ENCODE measurements around the gene NHEJ1.

Gene NHEJ1

DNA sequence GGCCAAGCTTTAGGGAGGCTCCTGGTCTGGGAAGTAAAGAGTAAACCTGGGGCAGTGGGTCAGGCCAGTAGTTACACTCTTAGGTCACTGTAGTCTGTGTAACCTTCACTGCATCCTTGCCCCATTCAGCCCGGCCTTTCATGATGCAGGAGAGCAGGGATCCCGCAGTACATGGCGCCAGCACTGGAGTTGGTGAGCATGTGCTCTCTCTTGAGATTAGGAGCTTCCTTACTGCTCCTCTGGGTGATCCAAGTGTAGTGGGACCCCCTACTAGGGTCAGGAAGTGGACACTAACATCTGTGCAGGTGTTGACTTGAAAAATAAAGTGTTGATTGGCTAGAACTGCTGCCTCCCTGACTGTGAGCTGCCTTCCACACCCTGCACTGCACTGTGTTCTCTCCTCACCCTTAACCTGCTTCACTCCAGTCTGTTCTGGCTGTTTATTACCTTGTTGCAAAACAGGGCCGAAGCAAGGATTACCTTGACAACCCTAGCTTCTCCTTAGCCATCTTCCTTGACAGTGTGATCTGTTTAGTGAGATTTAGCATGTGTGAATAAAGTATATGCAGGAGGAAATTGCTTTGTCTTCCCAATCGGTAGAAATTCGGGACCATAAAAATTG is 22.6 kb upstream of the NHEJ1 start:
- in situ Hi-C loops (cut with HindIII; ENCODE audit: low sequenced_read_pairs) = no loop called here

DNA sequence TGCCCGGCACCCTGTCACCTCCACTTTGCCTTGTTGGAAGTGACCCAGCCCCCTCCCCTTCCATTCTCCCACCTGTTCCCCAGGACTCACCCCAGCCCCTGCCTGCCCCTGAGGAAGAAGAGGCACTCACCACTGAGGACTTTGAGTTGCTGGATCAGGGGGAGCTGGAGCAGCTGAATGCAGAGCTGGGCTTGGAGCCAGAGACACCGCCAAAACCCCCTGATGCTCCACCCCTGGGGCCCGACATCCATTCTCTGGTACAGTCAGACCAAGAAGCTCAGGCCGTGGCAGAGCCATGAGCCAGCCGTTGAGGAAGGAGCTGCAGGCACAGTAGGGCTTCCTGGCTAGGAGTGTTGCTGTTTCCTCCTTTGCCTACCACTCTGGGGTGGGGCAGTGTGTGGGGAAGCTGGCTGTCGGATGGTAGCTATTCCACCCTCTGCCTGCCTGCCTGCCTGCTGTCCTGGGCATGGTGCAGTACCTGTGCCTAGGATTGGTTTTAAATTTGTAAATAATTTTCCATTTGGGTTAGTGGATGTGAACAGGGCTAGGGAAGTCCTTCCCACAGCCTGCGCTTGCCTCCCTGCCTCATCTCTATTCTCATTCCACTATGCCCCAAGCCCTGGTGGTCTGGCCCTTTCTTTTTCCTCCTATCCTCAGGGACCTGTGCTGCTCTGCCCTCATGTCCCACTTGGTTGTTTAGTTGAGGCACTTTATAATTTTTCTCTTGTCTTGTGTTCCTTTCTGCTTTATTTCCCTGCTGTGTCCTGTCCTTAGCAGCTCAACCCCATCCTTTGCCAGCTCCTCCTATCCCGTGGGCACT is 21.9 kb upstream of the NHEJ1 start:
- in situ Hi-C loops (cut with HindIII; ENCODE audit: low sequenced_read_pairs) = no loop called here

DNA sequence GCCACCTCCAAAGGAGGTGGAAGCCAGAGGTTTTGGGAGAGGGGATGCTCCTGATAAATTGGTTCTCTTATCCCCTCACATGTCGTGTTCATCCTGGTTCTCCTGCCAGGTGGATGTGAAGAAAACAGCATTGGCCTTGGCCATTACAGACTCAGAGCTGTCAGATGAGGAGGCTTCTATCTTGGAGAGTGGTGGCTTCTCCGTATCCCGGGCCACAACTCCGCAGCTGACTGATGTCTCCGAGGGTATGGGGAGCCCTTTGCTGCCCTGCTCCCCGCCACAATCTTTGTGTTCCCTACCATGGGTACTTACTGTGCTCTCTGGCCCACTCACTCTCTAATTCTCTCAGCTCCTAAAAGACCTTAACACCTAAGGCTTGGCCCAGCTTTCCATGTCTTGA is 20.9 kb upstream of the NHEJ1 start:
- in situ Hi-C loops (cut with HindIII; ENCODE audit: low sequenced_read_pairs) = no loop called here

DNA sequence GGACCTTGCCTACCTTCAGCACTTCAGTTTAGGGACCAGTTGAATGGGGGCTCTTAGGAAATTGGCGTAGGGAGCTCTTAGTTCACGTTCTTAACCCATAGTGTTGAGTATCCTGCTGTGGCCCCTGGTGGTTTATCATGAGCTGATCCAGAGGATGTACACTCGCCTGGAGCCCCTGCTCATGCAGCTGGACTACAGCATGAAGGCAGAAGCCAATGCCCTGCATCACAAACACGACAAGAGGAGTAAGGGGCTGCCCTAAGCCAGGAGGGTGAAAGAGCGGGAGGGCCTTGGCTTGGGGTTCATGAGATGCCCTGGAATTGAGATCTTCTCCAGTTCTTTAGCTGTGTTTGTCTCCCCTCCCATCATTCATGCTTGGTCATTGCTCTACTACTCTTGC is 20.3 kb upstream of the NHEJ1 start:
- in situ Hi-C loops (cut with HindIII; ENCODE audit: low sequenced_read_pairs) = no loop called here

DNA sequence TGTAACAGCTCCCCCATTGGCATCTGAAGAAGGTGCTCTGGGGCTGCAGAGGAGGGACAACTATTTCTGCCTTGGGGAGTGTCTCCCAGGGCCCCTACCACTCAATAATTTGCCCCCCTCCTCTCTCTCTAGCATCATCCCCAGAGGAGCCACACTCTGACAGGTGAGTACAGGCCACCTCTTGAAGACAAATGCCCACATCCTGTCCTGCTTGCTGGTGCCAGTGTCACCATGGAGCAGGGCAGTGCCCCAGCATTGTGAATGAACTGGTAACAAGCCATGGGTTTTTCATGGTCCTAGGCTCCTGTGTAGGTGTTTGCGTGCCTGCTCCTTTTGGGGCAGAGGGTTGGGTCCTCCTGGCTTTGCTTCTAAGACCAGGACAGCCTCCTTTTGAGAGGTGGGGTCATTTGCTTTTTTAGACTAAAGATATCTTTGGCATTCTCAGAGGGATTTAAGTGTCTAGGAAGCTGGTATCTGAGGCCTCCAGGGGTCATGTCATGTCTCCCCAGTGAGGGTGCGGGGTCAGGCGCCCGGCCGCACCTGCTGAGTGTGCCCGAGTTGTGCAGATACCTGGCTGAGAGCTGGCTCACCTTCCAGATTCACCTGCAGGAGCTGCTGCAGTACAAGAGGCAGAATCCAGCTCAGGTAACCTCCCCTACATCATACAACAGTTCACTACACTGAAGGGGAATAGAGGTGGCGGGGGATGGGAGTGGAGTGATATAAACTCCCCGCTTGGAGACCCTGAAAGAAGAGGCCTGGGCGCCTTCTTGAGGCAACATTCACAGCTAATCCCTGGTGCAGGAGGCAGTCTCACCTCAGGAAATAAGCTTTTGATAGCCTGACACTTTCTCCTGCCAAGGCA is 19.2 kb upstream of the NHEJ1 start:
- in situ Hi-C loops (cut with HindIII; ENCODE audit: low sequenced_read_pairs) = no loop called here

DNA sequence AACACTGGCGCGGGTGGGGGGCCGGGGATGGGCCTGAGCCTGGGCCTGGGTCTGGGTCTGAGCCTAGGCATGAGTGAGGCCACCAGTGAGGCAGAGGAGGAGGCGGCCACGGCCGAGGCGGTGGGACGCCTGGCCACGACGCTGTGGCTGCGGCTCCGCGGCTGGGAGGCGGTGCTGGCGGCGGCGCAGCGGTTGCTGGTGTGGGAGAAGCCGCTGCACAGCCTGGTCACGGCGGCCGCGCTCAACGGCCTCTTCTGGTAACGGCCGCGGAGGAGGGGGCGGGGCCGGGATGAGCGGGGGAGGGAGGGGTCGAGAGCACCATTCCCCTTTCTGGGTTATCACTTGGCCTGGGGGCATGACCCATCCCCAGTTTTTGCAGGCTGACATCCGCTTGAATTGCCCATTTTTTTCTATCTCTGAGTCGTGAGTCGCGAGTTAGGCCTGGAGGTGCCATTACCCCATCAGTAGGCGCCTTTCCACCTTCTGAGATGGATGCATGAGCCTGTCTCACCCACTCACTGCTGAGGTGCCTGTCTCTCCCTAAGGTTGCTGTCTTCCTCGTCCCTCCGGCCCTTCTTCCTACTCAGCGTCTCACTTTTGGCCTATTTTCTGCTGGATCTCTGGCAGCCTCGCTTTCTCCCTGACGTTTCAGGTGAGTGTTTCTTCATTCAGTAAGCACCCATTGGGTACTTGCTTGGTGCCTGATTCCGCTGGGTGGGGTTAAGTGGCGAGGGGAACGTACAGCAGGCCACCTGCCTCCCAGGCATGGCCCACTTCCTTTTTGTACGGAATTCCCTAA is 18.0 kb upstream of the NHEJ1 start:
- in situ Hi-C loops (cut with HindIII; ENCODE audit: low sequenced_read_pairs) = no loop called here

DNA sequence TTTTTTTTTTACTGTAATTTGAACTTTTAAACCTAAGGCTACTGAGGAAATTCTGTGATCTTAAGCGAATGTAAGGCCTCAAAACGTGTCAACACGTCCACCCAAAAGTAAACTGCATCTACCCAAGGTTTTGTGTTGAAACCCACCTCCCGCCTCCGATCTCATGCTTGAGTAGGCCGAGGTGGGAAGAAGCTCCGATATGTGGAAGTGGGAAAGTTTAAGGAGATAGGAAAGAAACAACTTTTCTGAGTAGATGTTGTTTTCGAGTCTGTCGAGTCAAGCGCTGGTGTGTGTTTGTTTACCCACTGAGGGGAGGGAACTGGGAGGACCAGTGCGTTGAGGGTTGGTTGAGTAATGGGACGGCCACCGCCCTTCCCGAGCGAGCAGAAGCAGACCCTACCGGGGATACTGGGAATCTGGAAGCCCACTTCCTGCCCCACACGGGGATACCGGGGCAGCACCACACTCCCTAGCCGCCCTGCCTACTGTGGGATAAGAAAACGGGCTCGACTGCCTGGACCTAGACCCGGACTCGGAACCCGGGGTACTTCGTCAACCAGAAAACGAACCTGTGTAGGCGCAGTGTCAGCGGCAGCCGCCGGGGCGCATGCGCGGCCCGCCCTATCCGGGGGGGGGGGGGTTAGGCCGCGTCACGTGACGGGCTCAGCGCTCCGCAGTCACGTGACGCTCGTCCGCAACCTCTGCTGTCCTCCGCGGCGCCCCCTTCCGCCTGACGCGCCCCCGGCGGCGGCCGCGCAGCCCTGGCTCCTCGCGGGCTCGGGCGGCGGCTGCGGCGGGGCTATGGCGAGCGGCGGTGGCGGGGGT is 17.1 kb upstream of the NHEJ1 start, which contains the start of gene RETREG2:
RETREG2 (plus strand) TSS at position 724 of the 825 bp plus-strand sequence; CDS start at position 802, 78 bp downstream.
- in situ Hi-C loops (cut with HindIII; ENCODE audit: low sequenced_read_pairs) = no loop called here

DNA sequence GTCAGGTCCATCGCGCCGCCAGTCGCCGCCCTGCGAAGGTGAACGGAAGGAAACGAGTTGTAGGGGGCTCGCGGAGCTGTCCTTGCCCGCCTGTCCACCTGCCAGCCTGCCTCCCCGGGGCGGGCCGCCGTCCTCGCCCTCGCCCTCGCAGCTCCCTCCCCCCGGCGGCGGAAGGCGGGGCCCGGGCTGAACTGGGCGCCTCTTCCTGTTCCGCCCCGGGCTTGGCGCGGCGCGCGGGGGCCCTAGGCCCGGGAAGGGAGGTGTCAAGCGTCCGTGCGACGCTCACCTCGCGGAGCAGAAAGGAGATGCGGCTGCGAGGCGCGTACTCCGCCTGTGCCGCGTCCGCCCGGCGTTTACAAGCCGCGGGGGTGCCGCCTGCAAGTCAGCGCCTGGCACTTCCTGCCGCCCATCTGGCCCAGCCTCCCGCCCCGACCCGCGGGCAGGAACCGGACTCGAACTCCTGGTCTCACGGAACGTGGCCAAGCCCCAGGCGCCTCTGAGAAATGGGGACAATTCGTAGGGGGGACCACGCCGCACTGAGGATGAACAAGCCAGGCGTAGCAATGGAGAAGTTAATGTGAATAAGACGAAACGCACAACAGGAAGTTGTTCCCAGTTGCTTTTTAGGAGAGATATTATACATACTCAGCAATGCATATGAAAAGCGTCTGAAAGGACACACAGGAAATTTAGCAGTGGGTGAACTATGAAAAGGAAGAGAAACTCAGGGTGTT is 16.4 kb upstream of the NHEJ1 start, which contains the start of gene CNPPD1:
CNPPD1 (minus strand) TSS at position 108 of the 734 bp plus-strand sequence; CDS start at position 11, 97 bp downstream.
- in situ Hi-C loops (cut with HindIII; ENCODE audit: low sequenced_read_pairs) = no loop called here

DNA sequence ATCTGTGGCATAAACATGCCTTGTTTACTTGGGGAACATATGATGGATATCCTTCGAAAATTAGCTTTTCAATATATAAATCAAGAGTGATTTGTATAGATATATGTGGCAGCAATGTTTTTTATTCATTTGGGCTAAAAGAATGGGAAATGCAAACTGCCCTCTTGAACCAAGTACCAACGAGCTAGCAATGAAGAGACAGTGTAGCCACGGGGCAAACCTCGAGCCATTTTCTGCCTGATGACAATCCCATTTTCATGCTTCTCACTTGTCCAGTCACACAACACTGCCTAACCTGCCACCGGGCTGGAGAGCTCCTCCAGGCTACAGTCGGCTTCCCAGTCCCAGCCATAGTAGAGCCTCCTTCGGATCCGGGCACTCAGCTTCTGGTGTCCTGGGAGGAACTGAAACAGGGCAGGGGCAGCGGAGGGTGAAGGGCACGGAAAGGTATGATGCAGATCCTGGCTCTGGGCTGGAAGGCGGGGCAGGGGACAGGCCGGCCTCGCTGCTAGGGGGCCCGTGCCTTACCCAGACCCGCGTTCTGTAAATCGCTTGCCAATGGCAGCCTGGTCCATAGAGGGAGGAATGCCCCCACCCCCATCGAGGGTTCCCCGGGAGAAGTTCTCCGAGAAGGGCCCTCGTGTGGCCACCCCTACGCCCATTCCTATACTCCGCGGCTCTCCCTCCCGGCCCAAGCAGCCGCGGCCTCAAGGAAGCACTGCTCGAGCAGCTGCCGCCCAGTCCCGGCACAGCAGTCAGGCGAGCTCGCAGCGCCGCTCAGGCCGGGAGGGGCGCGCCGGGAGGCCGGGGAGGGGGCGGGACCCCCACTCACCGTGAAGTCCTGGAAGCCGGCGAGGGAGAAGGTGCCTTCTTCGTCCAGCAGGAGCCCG is 15.6 kb upstream of the NHEJ1 start:
- in situ Hi-C loops (cut with HindIII; ENCODE audit: low sequenced_read_pairs) = no loop called here

DNA sequence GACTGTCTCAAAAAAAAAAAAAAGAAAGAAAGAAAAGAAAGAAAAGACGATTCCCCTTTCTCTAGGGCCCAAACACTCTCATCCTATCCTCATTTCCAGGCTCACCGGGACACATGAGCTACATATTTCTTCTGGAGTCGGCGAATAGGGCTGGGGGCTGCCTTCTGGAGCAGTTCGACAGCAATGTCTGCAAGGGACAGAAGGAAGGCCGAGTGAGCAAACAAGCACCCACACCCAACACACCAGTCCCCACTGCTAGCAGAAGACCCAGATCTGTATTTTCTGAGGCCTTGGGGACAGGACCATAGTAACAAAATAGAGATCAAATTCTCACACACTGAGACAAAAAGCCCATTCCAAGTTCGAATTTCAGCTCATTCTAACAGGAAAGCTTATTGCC is 14.9 kb upstream of the NHEJ1 start:
- in situ Hi-C loops (cut with HindIII; ENCODE audit: low sequenced_read_pairs) = no loop called here

DNA sequence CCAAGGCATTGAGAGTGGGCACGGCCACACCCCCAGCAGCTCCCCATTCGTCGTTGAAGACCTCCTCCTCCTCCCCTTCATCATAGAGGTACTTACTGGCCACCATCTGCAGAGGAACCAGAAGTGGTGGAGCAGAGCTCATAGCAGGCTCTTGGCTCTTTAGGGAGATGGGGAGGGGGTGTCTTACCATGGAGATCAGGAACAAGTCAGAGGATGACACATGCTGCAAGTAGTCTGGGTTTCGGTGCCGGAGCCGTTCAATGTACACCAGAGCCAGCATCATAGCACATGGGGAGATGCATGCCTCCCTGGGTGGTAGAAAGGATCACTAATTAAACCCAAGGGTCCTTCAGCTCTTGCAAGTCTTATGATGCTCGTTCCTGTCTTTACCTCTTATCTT is 14.2 kb upstream of the NHEJ1 start:
- in situ Hi-C loops (cut with HindIII; ENCODE audit: low sequenced_read_pairs) = no loop called here

DNA sequence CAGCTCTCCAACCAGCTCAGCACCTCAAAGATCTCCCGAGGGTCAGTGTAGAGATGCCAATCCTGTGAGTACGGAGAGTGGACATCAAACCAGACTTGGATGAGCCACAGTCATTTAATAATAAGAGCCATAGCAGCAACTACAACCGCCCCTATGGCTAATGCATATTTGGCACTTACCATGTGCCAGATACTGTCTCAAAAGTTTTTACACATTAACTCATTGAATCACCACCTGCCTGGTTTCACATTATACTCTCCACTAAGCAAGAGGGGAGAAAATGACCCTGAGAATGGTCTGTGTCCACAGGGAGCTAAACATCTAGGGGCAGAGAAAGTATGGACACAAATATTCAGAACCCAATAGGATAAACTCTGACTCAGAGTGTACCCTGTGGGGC is 13.5 kb upstream of the NHEJ1 start:
- in situ Hi-C loops (cut with HindIII; ENCODE audit: low sequenced_read_pairs) = no loop called here

DNA sequence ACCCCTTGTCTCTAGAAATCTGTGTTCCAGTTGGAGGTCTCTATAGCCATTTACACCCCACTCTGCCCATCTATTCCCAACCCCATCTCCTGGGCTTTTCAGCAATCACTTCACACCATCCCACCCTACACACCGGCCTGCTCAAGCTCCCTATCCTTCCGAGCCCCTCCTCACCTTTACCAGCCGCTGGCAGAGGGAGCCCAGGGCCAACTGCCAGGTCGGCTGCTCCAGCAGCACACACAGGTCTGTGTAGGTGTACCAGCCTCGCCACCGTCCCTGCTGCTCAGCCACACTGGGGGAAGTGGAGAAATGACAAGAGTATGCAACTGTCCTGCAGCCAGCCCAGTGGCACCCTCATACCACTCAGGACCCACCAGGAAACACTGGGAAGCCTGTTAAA is 12.6 kb upstream of the NHEJ1 start:
- in situ Hi-C loops (cut with HindIII; ENCODE audit: low sequenced_read_pairs) = no loop called here

DNA sequence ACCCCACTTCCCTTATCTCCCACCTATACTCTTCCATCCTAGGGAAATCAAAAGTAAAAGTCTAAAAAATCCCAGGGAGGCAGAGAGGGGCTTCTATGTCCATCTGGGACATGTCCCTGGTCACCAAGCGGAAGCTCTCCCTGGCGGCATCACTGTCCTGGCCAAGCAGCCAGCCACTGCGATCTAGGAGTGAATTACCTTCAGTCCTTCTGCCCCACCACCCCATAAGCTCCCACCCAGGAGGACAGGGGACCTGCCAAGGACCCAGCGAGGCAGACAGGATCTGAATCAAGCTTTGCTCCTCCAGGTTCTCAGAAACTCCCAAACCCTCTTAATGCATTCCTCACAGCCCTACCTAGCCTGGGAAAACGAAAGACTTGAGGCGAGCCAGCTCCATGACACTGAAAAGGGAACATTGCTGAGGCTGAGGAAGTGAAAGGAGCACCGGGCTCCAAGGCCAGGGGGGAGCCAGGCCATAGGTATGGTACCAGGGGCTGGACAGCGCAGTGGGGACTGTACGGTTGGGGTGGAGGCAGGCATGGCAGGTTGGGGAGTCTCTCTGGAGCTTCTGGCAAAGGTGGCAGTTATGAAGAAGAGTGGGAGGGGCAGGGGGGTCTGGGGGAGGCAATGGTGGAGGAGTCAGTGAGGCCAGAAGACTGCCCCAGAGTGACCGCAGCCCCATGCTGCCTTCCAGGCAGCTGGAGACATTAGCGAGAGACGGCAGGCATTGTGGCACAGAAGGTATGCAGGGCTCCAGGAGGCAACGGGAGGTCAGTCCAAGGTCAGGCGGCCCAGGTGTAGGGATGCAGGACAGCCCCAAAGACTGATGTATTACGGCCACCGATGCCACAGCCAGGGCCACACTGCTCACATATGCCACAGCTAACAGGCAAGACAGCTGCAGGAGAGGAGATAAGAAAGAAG is 11.9 kb upstream of the NHEJ1 start:
- in situ Hi-C loops (cut with HindIII; ENCODE audit: low sequenced_read_pairs) = no loop called here

DNA sequence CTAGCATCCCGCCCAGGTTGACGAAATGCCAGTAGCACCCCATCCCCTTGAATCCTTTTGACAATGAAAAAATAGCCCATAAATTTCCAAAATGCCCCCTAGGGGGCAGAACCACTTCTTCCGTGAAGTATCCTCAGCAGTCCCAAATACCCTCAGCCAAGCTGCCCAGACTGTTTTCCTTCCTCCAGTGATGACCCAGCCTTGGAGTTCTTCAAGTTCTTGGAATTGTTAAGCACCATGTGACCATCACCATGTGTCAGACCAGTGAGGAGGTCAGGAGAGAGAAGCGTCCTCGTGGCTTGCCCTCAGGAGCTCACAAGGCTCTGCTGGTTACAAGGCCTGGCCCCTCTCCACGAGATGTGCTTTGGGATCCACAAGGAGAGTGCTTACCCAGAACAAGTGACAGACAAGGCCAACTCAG is 10.6 kb upstream of the NHEJ1 start:
- in situ Hi-C loops (cut with HindIII; ENCODE audit: low sequenced_read_pairs) = no loop called here

DNA sequence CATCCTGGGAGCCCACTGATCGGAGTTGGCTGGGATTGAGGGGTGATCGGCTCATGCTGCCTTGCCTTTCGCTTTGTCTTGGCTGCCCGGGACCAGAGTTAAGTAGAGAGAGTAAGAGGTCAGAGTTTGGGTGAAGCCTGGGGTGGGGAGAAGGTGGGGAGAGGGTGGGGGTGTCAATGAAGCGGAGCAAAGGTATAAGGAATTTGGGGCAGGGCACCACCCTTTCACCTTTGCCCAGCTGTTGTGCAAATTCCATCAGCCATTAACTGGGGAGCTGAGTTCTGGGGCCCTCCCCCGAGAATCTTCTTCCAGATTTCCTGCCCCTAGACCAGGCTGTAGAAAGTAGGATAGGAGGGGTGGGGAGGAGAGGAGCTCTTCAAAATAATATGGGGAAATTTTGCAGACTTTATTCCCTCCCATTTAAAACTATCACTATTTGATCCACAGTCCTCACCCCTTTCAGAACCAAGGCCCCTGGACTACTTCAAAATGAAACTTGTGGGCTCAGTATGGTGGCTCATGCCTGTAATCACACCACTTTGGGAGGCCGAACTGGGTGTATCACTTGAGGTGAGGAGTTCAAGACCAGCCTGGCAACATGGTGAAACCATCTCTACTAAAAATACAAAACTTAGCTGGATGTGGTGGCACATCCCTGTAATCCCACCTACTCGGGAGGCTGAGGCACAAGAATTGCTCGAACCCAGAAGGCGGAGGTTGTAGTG is 9.5 kb upstream of the NHEJ1 start, which contains the start of gene SLC23A3:
SLC23A3 (minus strand) TSS at position 100 of the 725 bp plus-strand sequence; CDS start at position 55, 45 bp downstream.
- in situ Hi-C loops (cut with HindIII; ENCODE audit: low sequenced_read_pairs) = no loop called here

Measured in DLD1 (cell line).